ENCODE data around the gene TNNI3. TPM values are rescaled to one million over a fixed set of nuclear protein-coding genes. Genes with fewer than 3 reads are reported as not detected.

TNNI3 gene
- total and polyA plus RNA-seq, 3 experiments from 2014 or later, result not detected

DNA sequence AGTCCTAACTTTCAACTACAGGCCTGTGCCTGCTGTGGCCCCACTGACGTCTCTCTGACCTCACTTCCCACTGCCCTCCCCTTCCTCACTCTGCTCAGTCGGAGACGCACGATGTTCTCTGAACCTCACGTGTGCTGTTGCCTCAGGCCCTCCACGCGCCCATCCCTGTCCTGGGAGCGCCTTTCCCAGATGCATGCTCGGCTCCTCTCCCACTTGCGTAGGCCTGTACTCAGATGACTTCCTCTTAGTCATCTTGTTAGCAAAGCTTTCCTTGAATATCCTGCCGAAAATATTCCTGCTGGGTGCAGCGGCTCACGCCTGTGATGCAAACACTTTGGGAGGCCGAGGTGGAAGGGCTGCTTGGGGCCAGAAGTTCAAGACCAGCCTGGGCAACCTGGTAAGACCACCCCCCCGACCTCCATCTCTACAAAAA lies 31.9 kb upstream of the TNNI3 start:
- H3K9me3 ChIP-seq (ENCODE audit: low read length), result no peaks in the 10 kb centered on the region
- H3K27ac ChIP-seq (ENCODE audit: low read depth, low read length), result no peak overlapping the region
- H3K4me3 ChIP-seq (ENCODE audit: low read length), result no peak overlapping the region
- ChIA-PET CTCF (interaction anchor here (0.6 kb wide), 1 partner anchor 110 kb away, joined by 3 read pairs; no protein-coding TSS in a partner anchor), POLR2A (no interaction called here)
- no peaks in the 10 kb centered on the region for H3K4me1 ChIP-seq (ENCODE audit: insufficient read depth, low read length)
- Mint-ChIP-seq H3K9me3 (no peaks in the 10 kb centered on the region), H3K27me3 (peaks cover 13 to 36% of the 10 kb centered on the region in 2 donors), H3K4me3 (peak overlapping the region in 1 of 7 donors; percentile 28), H3K4me1 (peaks cover 0 to 3% (median 2%) of the 10 kb centered on the region in 3 donors), H3K27ac (peak overlapping the region in 1 of 8 donors; percentile 58), H3K36me3 (no peaks in the 10 kb centered on the region)
- no peaks in the 10 kb centered on the region for H3K27me3 ChIP-seq (ENCODE audit: insufficient read depth, low read length, poor library complexity, severe bottlenecking)
- no peak for DNase-seq
- H3K36me3 ChIP-seq (ENCODE audit: insufficient read depth, low read length), result no peaks in the 10 kb centered on the region

DNA sequence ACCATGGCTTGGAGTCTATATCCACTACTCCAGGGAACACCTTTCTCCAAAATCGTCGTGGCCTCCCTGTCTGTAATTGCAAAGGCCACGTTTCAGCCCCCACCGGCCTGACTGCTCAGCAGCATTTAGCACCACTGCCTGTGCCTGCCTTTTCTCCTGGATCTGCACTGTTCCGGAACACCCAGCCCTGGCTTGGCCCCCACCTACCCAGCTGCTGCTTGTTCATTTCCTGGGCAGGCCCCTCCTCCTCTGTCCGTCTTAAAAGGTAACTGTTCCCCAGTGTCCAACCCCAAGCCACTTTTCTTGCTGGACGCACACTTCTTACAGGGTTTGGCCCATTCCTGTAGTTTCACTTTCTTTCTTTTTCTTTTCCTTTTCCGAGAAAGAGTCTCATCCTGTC lies 31.1 kb upstream of the TNNI3 start:
- Histone ChIP-seq H3K36me3 (ENCODE audit: insufficient read depth, low read length) (no peaks in the 10 kb centered on the region), H3K27me3 (ENCODE audit: insufficient read depth, low read length, poor library complexity, severe bottlenecking) (no peaks in the 10 kb centered on the region), H3K4me1 (ENCODE audit: insufficient read depth, low read length) (no peaks in the 10 kb centered on the region), H3K27ac (ENCODE audit: low read depth, low read length) (no peak overlapping the region), H3K9me3 (ENCODE audit: low read length) (no peaks in the 10 kb centered on the region), H3K4me3 (ENCODE audit: low read length) (no peak overlapping the region)
- DNase-seq, result no peak
- POLR2A ChIA-PET, result no interaction called here
- Mint-ChIP-seq H3K27ac (peak overlapping the region in 1 of 8 donors; percentile 38), H3K4me3 (no peak overlapping the region), H3K9me3 (no peaks in the 10 kb centered on the region), H3K27me3 (peaks cover 11 to 38% of the 10 kb centered on the region in 2 donors), H3K4me1 (peaks cover 0 to 3% (median 2%) of the 10 kb centered on the region in 3 donors), H3K36me3 (no peaks in the 10 kb centered on the region)
- CTCF ChIA-PET, result no interaction called here

DNA sequence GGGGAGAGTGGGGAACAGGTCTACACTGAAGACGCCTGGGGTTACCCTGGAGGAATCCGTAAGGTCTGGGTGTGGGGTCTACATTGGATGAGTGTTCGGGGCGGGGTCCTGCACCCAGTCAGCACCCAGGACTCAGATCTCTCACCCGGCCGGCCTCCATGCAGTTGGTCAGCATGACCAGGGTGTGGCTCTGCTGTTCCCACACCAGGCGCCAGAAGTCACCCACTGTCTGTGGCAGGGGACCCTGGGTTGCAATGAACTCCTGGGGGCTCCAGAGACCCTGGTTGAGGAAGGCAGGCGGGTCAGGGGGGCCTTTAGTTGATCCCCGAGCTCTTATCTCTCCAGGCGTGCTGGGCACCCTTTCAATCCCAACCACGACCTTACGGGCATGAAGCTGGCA lies 28.5 kb upstream of the TNNI3 start:
- H3K27me3 ChIP-seq (ENCODE audit: insufficient read depth, low read length, poor library complexity, severe bottlenecking), result peaks cover 13% of the 10 kb centered on the region
- POLR2A ChIA-PET, result no interaction called here
- H3K27me3 Mint-ChIP-seq, result peaks cover 18 to 40% of the 10 kb centered on the region in 2 donors
- no peaks in the 10 kb centered on the region for H3K9me3 ChIP-seq (ENCODE audit: low read length)
- H3K4me1 ChIP-seq (ENCODE audit: insufficient read depth, low read length), result no peaks in the 10 kb centered on the region
- no peaks in the 10 kb centered on the region for H3K9me3 Mint-ChIP-seq
- no peak overlapping the region for H3K4me3 ChIP-seq (ENCODE audit: low read length)
- CTCF ChIA-PET, result no interaction called here
- no peak for DNase-seq
- H3K4me1 Mint-ChIP-seq, result peaks cover 0 to 4% (median 2%) of the 10 kb centered on the region in 3 donors
- H3K36me3 Mint-ChIP-seq, result no peaks in the 10 kb centered on the region
- no peaks in the 10 kb centered on the region for H3K36me3 ChIP-seq (ENCODE audit: insufficient read depth, low read length)
- H3K4me3 Mint-ChIP-seq, result no peak overlapping the region
- no peak overlapping the region for H3K27ac ChIP-seq (ENCODE audit: low read depth, low read length)
- H3K27ac Mint-ChIP-seq, result no peak overlapping the region

DNA sequence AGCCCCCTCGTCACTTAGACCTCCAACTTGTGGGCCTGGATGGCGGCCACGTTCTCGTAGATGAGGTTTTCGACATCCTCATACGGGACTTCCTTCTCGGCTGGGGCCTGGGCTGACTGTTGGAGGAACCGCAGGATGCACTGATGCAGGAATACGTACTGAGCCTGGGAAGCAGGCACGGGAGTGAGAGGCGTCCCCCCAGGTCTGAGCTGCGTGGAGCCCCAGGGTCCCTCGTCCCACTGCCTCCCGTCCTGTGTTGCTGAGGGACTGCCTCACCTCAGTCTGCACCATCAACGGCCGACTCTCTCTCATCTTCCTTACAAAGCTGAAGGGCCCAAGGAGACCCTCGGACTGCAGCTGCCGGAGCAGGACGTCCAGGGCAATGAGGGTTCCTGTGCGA lies 24.2 kb upstream of the TNNI3 start:
- Mint-ChIP-seq H3K27me3 (peaks cover 51 to 66% of the 10 kb centered on the region in 2 donors), H3K4me1 (peaks cover 17 to 29% (median 18%) of the 10 kb centered on the region in 3 donors), H3K27ac (peak overlapping the region in 1 of 8 donors; percentile 14), H3K9me3 (no peaks in the 10 kb centered on the region), H3K4me3 (peak overlapping the region in 1 of 7 donors; percentile 50), H3K36me3 (no peaks in the 10 kb centered on the region)
- Histone ChIP-seq H3K27me3 (ENCODE audit: insufficient read depth, low read length, poor library complexity, severe bottlenecking) (peaks cover 44% of the 10 kb centered on the region), H3K27ac (ENCODE audit: low read depth, low read length) (no peak overlapping the region), H3K9me3 (ENCODE audit: low read length) (no peaks in the 10 kb centered on the region), H3K36me3 (ENCODE audit: insufficient read depth, low read length) (no peaks in the 10 kb centered on the region), H3K4me1 (ENCODE audit: insufficient read depth, low read length) (peaks cover 23% of the 10 kb centered on the region), H3K4me3 (ENCODE audit: low read length) (no peak overlapping the region)
- ChIA-PET POLR2A (no interaction called here), CTCF (interaction anchor here (1.1 kb wide), 1 partner anchor 72 kb away, joined by 3 read pairs; no protein-coding TSS in a partner anchor)
- DNase-seq, result no peak

DNA sequence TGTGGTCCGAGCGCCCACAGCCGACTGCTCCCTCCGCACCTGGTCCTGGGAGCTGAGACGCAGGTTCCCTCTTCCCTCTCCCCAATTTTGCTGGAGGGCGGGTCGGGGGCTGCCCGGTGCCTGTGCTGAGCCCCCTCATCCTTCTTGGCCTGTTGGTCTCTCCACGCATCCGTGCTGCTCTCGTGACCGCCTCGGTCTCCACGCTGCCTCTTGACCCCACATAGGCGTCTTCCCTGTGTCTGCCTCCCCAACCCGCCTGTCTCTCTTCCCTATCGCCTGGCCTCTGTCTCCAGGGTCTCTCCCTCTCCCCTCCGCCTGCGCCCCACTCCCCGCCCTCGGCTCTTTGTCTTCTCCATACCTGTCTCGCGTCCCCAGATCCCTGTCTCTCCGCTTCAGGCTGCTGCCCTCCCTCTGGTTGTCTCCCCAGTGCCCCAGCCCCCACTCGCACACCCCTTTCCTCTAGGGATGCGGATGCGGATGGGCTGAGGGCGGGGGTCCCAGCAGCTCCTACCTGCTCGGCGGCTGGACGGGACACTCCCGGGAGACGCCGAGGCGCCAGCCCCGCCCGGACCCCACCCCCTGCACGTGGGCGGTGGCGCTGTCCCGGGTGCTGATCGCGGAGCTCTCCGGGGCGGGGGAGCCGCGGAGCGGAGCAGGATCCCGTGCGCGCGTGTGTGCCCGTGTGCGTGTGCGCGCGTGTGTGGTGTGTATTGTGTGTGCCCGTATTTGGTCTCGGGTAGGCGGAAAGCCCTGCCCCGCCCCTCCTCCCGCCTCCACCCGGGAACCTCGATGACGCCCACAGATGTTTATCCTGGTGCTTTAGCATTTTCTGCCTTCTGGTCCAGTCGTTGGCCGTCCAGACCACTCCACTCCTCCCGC lies 22.3 kb upstream of the TNNI3 start, which contains the start of gene SYT5:
SYT5 (minus strand) TSS at position 684 of the 879 bp plus-strand sequence. CDS start 1,248 bp downstream, outside the sequence.
- peaks cover 17 to 29% (median 18%) of the 10 kb centered on the region in 3 donors for H3K4me1 Mint-ChIP-seq

DNA sequence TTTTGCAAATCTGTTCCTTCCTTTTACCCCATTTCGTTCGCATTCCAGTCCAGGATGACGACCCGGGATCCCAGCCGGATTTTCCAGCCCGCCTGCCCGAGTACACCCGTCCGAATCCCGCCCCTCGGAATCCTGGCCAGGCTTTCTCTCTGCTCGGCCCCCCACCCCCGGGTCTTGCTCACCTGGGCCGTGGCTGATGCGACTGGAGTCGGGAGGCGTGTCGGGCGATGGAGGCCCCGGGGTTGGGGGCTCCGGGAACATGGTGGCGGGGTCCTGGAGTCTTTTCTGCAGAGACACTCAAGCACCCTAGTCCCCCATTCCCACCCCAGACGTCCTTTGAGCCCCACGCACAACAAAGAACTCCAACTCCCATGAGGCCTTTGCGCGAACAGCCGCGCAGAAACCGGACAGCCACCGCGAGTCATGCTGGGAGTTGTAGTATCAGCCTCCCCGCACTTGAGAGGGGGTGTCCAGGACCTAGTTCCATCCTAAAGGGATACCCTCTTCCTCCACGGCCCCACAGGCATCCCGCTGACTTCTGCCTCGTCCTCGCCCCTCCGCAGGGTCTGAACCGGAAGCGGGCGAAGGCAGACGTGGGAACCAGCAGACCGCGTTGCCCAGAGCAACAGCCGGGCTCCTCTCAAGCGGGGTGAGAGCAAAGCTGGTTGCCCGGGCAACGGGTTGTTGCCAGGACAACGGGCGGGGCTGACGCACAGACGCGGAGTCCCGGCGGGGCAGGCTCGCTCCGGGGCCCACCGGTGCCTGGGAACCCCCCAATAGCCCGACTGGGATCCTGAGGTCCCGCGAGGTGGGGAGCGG lies 21.5 kb upstream of the TNNI3 start:
- H3K4me1 ChIP-seq (ENCODE audit: insufficient read depth, low read length), result peaks cover 28% of the 10 kb centered on the region
- peak overlapping the region; percentile 75 to 92 (median 78) for H3K4me3 Mint-ChIP-seq
- H3K9me3 Mint-ChIP-seq, result peaks cover 0 to 7% (median 0%) of the 10 kb centered on the region in 5 donors
- H3K9me3 ChIP-seq (ENCODE audit: low read length), result no peaks in the 10 kb centered on the region
- ChIA-PET POLR2A (interaction anchor here (0.6 kb wide), 2 partner anchors 123 to 1520 kb away, joined by 3 to 4 read pairs; no protein-coding TSS in a partner anchor), CTCF (no interaction called here)
- H3K27me3 ChIP-seq (ENCODE audit: insufficient read depth, low read length, poor library complexity, severe bottlenecking), result peaks cover 70% of the 10 kb centered on the region
- peak overlapping the region; percentile 62 for H3K27ac ChIP-seq (ENCODE audit: low read depth, low read length)
- no peaks in the 10 kb centered on the region for H3K36me3 Mint-ChIP-seq
- H3K27me3 Mint-ChIP-seq, result peaks cover 68 to 72% of the 10 kb centered on the region in 2 donors
- peak; percentile 95 to 99 (median 97) for DNase-seq
- H3K4me3 ChIP-seq (ENCODE audit: low read length), result peak overlapping the region; percentile 57
- H3K4me1 Mint-ChIP-seq, result peaks cover 21 to 36% (median 24%) of the 10 kb centered on the region in 3 donors
- no peaks in the 10 kb centered on the region for H3K36me3 ChIP-seq (ENCODE audit: insufficient read depth, low read length)
- H3K27ac Mint-ChIP-seq, result peak overlapping the region; percentile 26 to 97 (median 94)

More for the DNA sequence above, 22.3 kb upstream of the TNNI3 start, which contains the start of gene SYT5:
- peak; percentile 37 to 76 (median 52) for DNase-seq
- Mint-ChIP-seq H3K9me3 (peaks cover 0 to 2% (median 0%) of the 10 kb centered on the region in 5 donors), H3K4me3 (peak within 1 kb of the TSS; percentile 75 to 92 (median 78)), H3K27me3 (peaks cover 60 to 68% of the 10 kb centered on the region in 2 donors), H3K27ac (peak within 1 kb of the TSS; percentile 26 to 97 (median 96)), H3K36me3 (no peaks in the 10 kb centered on the region)
- Histone ChIP-seq H3K27ac (ENCODE audit: low read depth, low read length) (peak within 1 kb of the TSS; percentile 62), H3K9me3 (ENCODE audit: low read length) (no peaks in the 10 kb centered on the region), H3K4me3 (ENCODE audit: low read length) (peak within 1 kb of the TSS; percentile 57), H3K4me1 (ENCODE audit: insufficient read depth, low read length) (peaks cover 23% of the 10 kb centered on the region), H3K27me3 (ENCODE audit: insufficient read depth, low read length, poor library complexity, severe bottlenecking) (peaks cover 61% of the 10 kb centered on the region), H3K36me3 (ENCODE audit: insufficient read depth, low read length) (no peaks in the 10 kb centered on the region)
- POLR2A ChIA-PET, result interaction anchor here (0.6 to 1.0 kb wide), 2 partner anchors 40 to 1521 kb away, joined by 3 read pairs; no protein-coding TSS in a partner anchor
- CTCF ChIA-PET, result no interaction called here

DNA sequence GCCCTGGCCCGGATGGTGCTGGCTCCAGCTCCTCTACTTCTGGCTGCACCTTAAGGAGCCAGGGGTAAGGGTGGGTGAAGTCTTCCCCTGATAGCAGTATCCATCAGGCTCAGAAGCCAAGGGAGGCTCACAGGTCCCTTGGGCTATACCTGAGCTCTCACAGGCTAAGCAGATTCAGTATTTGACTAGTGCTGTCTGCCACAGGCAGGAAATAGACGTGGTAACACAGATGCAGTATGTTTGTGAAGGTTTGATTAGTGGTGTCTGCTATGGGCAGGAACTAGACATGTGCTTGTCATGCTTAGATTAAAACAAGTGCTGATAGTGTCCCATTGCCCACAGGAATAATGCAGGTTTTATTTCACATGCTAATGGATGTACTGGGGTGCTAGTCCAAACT lies 18.5 kb upstream of the TNNI3 start:
- peak overlapping the region in 2 of 8 donors; percentile 19 to 73 for H3K27ac Mint-ChIP-seq
- Histone ChIP-seq H3K4me3 (ENCODE audit: low read length) (no peak overlapping the region), H3K4me1 (ENCODE audit: insufficient read depth, low read length) (peaks cover 39% of the 10 kb centered on the region), H3K36me3 (ENCODE audit: insufficient read depth, low read length) (no peaks in the 10 kb centered on the region), H3K9me3 (ENCODE audit: low read length) (no peaks in the 10 kb centered on the region), H3K27me3 (ENCODE audit: insufficient read depth, low read length, poor library complexity, severe bottlenecking) (peaks cover 78% of the 10 kb centered on the region), H3K27ac (ENCODE audit: low read depth, low read length) (no peak overlapping the region)
- H3K36me3 Mint-ChIP-seq, result no peaks in the 10 kb centered on the region
- H3K4me3 Mint-ChIP-seq, result peak overlapping the region in 1 of 7 donors; percentile 78
- H3K4me1 Mint-ChIP-seq, result peaks cover 21 to 47% (median 31%) of the 10 kb centered on the region in 3 donors
- DNase-seq, result no peak
- ChIA-PET CTCF (no interaction called here), POLR2A (no interaction called here)
- H3K9me3 Mint-ChIP-seq, result peaks cover 0 to 7% (median 2%) of the 10 kb centered on the region in 5 donors
- peaks cover 75 to 79% of the 10 kb centered on the region in 2 donors for H3K27me3 Mint-ChIP-seq
